Stimulated activated naive CD8-positive, alpha-beta T cell treated with anti-CD3 and anti-CD28 coated beads, Interleukin-15, Interleukin-2, amounts not matched to agents 100 U/mL and 50 U/mL, for 24 hours (primary cell): Measurements from ENCODE around the gene IL11RA.
A peak's percentile ranks its signal among the peaks of the same experiment; 100 is the strongest.

Experiments used
- ATAC-seq: fragments of 150-1000 bp; cut with Tn5 transposase; one replicate; pipeline ENCODE4 v1.10.0; 2021
- DNase-seq: peaks from one replicate; pipeline ENCODE4 v3.0.0; 2021

Gene IL11RA

DNA sequence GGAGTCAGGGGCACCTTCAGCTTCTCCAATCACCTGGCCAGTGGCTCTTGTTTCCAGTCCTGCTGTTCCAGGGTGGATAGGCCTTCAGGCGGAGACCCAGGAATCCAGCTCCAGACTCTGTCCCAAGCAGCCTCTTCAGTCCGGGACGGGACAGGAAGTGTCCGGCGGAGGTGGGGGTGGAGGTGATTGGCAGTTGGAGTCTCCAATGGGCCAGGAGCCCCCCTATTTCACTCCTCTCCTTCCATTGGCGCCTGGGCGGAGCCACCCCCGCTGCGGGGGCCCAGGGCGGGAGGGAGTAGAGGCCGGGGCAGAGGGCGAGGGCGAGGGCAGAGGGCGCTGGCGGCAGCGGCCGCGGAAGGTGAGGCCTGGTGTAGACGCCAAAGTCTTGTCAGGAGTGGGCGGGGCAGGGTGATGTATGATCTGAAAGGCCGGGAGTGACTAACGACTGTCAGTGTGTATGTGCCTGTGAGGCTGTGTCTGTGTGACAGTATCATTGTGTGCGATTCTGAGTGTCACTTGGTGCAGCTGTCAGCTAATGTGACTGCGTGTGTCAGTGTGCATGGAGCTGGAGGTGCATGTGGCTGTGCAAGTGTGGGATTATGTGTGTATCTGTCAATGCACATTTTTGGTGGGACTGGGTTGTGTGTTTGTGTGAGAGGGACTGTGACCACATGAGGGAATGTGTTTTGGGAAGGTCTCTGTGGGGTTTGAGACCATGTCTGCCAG is at the start of gene IL11RA:
Gene IL11RA (plus strand): TSS at position 310 of the 726 bp plus-strand sequence. CDS start 3,033 bp downstream, outside the sequence.
- peak; percentile 63 for DNase-seq
- peak; percentile 75 for ATAC-seq

GRCh38 chr9:34603610-34604231 is 48.3 kb upstream of the IL11RA start:
- DNase-seq (peak; percentile 87), ATAC-seq (peak; percentile 87)

GRCh38 chr9:34606190-34606589 is 45.8 kb upstream of the IL11RA start:
- ATAC-seq (no peak), DNase-seq (no peak)

GRCh38 chr9:34606905-34607304 is 45.1 kb upstream of the IL11RA start:
- ATAC-seq (no peak), DNase-seq (no peak)

DNA sequence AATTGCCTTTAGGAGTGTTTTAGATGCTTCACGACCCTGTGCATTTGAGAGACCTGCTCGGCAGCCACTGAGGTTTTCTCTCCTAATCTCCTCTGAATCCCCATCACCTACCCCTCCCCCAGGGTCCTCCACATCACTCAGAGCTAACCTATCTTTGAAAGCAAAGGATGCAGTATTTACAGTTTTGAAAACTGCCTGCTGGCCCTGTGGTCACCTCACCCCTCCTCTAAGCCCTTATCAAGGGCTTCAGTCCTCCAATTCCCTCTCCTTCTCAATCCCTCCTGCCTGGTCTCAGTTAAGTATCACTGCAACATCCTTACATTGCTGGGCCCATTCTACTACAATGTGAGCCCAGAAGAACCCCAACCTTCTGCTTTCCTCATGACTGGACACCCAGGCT is 44.7 kb upstream of the IL11RA start:
- ATAC-seq (no peak), DNase-seq (no peak)

GRCh38 chr9:34610434-34611206 is 41.4 kb upstream of the IL11RA start:
- ATAC-seq (no peak), DNase-seq (no peak)

- DNase-seq (no peak), ATAC-seq (no peak)
Measured at GRCh38 chr9:34611251-34611810, 40.7 kb upstream of the IL11RA start.

DNA sequence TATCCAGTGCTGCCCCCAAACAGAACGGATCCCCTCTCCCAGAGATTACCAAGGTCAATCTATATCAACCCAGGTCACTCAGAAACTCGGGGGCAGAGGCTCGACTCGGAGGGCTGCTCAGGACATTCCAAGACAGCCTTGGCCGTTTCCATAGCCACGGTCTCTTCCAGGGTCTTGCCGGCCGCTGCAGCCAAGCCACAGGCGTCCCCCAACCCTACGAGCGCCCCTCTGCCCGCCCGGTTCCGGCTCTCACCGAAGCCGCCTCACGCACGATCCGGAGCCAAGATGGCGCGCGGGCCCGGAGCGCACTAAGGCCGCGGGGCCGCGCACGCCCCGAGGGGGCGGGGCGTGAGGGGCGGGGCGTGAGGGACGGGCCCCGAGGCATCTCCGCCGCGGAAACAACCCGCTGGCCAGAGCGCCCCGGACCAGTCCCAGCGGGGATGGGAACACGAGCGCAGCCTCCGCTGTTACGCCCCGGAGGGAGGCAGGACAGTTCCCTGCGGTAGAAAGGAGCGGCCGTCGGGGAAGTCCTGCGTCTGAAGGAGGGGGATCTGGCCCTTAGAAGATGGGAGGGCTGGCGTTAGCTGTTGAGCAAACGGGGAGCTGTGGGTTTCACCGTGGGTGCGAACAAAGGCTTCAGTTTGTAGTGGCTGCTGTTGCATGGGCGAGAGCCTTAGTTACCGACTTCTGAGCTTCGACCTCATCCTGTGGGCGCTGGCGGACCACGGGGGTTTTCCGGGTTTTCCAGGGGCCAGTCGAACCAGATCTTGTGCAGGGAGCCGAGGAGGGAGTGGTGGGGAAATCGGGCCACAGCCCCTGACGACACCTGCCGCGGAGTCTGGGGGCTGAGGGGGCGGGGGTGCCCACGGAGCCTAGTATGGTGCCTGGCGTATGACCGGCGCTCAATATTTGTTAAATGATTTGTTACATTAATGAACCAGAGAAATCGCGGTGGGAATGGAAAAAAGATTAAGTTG is 39.9 kb upstream of the IL11RA start, which contains the start of gene RPP25L:
Gene RPP25L (minus strand): TSS at position 287 of the 977 bp plus-strand sequence. CDS start 801 bp downstream, outside the sequence.
- ATAC-seq: peak; percentile 93
- peak; percentile 87 for DNase-seq

DNA sequence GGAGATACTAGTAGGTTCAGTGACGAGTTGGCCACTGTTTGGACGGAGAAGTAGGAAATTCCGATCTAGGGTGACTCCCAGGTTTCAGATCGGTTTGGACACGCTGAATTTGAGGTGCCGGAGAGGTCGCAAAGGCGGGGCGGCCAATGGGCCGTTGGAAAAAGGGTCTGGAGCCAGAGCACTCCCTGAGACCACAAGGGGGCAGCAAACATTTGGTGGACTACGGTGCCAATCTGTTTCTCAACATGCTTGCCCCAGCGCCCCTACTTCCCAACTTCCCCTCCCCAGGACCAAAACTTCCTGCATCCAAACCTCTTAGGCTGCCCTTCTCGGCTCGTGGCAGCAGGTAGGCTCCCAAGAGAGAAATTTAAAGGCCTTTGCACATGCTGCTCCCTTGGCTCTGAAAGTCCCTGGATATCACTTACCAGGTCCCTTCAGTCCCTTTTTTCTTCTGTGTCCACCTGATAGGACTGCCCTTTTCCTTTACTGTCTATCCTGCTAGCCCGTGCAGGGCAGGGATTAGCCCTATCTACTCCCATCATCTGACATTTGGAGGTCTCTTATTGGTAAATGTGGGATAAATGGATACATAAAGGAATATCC is 39.1 kb upstream of the IL11RA start:
- DNase-seq (peak; percentile 83), ATAC-seq (peak; percentile 44)

DNA sequence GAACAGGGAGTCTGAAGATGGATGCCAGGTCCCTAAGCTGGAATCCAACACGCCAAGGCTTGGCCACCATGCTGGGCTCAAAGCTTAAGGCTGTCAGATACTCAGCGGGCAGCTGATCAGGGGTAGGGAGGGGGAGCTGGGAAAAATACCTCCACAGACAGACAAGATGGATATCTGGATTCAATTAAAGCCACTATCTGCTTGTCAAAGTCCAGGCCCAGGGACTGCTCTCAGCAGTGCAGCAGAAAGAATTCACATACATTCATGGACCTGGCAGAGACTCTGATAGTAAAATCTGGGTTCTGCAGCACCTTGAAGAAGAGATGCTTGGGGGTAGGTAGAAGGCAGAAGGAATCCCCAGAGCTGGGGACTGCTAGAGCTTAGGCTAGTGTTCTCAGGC is 36.9 kb upstream of the IL11RA start:
- ATAC-seq (no peak), DNase-seq (no peak)

GRCh38 chr9:34620061-34620994 is 31.7 kb upstream of the IL11RA start, which contains the start of gene DCTN3:
Gene DCTN3, minus strand, starts transcription at chr9:34620495. Its CDS starts 31 bp downstream, at chr9:34620464.
- ATAC-seq (peak; percentile 98), DNase-seq (peak; percentile 89)

GRCh38 chr9:34623374-34624235 is 28.4 kb upstream of the IL11RA start:
- peak; percentile 18 for DNase-seq
- ATAC-seq: no peak

DNA sequence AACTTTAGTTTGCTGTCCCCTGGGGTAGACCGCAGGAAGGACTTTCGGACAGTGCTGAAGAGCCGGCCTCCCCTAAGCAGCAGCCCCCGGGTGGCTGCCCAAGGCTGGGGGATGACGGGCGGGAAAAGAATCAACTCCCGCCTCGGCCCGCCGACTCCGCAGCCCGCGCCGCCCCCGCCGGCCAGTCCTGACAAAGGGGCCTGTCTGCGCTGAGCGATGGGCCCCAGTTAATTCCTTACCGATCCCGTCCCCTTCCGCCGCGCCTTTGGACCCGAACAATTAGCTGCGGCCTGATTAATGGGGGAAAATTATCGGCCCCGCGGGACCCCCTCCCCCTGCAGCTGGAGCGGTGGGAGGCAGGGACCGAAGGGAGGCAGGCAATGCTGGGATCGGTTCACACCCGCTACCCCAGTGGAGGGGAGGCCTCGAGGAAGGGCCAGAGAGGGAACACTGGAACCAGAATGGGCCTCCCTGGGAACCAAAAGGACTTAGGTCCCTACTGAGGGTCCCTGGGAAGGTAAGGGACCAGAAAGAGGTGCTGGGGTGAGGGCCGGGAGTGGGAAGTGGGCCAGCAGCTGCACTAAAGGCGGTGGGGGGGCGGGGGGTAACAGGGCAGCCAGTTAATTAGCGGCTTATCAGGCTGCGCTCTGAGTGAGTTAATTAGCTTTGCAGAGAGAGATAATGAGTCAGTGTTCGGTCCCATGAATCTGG is 27.4 kb upstream of the IL11RA start:
- DNase-seq (no peak), ATAC-seq (no peak)

DNA sequence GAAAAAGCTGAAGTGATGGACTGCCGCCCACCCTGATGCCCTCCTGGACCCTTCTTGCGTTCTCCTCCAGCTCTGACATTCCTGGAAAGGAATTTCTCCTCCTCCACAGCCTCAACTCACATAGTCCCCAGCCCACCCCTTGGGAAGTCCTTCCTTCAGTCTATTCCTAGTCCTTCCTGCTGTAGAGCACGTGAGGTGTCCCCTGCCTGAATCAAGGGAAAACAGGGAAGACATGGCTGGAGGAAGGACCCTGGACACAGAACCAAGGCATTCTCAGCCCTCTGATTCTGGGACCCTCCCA is 26.8 kb upstream of the IL11RA start:
- no peak for ATAC-seq

DNA sequence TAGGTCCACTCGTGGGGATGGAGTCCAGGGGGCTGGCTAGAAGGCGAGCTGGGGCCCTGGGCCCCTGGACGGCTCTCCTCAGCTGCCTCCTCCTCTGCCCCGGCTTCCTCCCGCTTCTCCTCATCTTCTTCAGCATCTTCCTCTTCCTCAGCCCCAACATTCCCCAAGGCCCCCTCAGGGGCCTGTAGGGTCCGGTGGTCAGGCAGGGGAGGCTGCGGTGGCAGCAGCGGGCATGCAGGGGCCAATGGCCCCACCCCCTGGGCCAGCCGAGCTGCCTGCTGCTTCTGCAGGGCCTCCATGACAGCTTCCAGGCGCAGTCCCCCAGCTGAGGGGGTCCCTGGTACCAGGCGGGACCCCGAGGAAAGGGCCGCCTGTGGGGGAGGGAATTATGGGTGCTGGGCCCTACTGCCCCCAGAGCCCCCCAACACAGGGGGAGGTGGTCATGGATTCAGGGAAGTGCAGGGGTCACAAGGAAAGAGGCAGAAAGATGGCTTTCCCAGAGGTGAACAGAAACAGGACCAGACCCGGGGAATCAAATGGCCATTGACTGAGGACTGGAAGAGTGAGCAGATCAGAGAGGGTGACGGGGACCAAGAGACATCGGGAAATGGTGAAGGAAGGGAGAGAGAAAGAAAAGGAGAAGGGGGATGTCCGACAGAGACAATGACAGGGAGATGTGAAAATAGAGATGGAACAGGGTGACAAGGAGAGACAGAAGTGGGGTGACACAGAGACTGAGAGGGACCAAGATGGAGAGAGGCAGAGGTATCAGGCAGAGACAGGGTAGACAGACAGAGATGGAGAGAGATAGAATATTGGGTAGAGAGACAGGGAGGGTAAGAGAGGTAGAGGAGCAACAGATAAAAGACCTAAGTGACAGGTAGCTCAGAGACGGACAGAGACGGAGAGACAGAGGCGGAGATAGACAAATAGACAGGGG is 24.0 kb upstream of the IL11RA start:
- no peak for DNase-seq
- no peak for ATAC-seq

More for the DNA sequence above, 26.8 kb upstream of the IL11RA start:
- DNase-seq: no peak

DNA sequence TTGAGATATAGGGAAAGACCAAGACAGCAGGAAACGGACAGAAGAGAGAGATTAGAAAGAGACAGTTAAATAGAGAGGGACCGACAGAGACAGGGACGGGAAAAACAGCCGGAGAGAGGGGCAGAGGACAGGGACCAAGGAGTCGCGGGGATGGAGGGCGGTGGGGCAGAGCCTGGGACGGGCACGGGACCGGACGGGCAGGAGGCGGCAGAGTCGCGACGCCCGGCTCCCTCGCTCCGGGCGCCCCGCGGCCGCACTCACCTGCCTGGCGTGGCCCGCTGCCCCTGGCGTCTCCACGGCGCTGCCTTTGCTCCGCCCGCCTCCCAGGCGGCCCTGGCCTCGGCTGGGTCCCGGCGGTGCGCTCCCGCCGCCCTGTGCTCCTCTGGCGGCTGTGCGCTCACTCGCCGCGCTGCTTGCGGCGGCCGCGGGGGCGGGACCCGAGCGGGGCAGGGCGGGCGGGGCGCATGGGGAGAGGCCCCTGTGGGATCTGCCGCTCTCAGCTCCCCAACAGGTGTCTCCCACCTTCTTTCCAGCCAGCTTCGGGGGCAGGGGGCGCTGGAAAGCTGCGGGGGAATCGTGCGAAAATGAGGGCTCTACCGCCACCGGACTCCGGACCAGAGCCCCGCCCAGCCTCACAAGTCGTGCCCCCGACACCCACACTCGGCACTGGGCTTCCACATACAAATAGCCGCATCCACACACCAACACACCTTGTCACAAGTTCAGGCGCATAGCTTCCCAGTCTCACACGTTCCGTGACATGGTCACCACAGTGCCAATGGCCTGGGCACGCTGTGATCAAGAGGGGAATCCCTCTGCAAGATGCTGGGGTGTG is 23.1 kb upstream of the IL11RA start, which contains the start of gene ARID3C:
Gene ARID3C (minus strand): TSS at position 411 of the 835 bp plus-strand sequence. CDS start 1,052 bp downstream, outside the sequence.
- DNase-seq: peak; percentile 55
- peak; percentile 72 for ATAC-seq
